Suprapubic skin (tissue), 4 donors: Measurements from ENCODE around the gene SETDB2.

Source experiments
- POLR2A ChIP-seq, 2 donors: fragments of 450-650 bp; IDR thresholded peaks; one replicate each; pipeline ENCODE4 v1.6.1; 2017; ENCODE audit warnings: antibody characterized with exemption in 2 of 2, mild to moderate bottlenecking in 2 of 2, moderate library complexity in 2 of 2
- POLR2AphosphoS5 ChIP-seq, 3 donors: sonication (generic); formaldehyde crosslinking; IDR thresholded peaks; one replicate each; pipeline ENCODE4 v1.6.1; 2017; ENCODE audit warnings: antibody characterized with exemption in 3 of 3
- TF ChIP-seq, protein P1 (sequence below), 2 donors: fragments of 200-600 bp in 1 of 2; fragments of 450-650 bp in 1 of 2; sonication (generic) in 1 of 2; IDR thresholded peaks; one replicate each; pipeline ENCODE4 v1.5.1; 2016 to 2019; ENCODE audit warnings: antibody characterized with exemption in 2 of 2, mild to moderate bottlenecking in 1 of 2, moderate library complexity in 1 of 2

GRCh38 chr13:49516467-49516866 lies 72.4 kb downstream of the SETDB2 start:
- TF ChIP-seq, protein P1, sequence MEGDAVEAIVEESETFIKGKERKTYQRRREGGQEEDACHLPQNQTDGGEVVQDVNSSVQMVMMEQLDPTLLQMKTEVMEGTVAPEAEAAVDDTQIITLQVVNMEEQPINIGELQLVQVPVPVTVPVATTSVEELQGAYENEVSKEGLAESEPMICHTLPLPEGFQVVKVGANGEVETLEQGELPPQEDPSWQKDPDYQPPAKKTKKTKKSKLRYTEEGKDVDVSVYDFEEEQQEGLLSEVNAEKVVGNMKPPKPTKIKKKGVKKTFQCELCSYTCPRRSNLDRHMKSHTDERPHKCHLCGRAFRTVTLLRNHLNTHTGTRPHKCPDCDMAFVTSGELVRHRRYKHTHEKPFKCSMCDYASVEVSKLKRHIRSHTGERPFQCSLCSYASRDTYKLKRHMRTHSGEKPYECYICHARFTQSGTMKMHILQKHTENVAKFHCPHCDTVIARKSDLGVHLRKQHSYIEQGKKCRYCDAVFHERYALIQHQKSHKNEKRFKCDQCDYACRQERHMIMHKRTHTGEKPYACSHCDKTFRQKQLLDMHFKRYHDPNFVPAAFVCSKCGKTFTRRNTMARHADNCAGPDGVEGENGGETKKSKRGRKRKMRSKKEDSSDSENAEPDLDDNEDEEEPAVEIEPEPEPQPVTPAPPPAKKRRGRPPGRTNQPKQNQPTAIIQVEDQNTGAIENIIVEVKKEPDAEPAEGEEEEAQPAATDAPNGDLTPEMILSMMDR (IDR thresholded peaks at IDR 0.05), result no peak
- no peak for TF ChIP-seq POLR2A (IDR thresholded peaks at IDR 0.05)
- TF ChIP-seq POLR2AphosphoS5 (IDR thresholded peaks at IDR 0.05), result no peak
